Measurements from ENCODE around the gene HSH2D. TPM values are rescaled to one million over a fixed set of nuclear protein-coding genes. Genes with fewer than 3 reads are reported as not detected.

Gene HSH2D
- total and polyA plus RNA-seq, 9 of the 15 experiments (the other 6 are each of a cell fraction or from before 2014, with no cell fraction given), result 0.03 to 1.1 (median 0.35) TPM; not detected in 1

GRCh38 chr19:16203256-16204004, 59.9 kb downstream of the HSH2D start:
- POLR2A ChIA-PET, result interaction anchor here (1.6 kb wide), 1 partner anchor 9 kb away, joined by 3 read pairs; no protein-coding TSS in a partner anchor
- H3K9me1 ChIP-seq (ENCODE audit: control insufficient read depth, insufficient read depth, low read length), result peaks cover 4% of the 10 kb centered on the region
- no peaks in the 10 kb centered on the region for H3K9me3 ChIP-seq (replicated peaks; ENCODE audit: control insufficient read depth, insufficient read depth, low read depth, low read length)
- ATAC-seq (no peak), DNase-seq (ENCODE audit: extremely low read depth in 1 of 4, low spot score in 3 of 4) (no peak), FAIRE-seq (no peak)
- CTCF ChIA-PET (ENCODE audit: low intra/inter-chr PET ratio), result no interaction called here
- no peak overlapping the region for H3K27ac ChIP-seq (ENCODE audit: extremely low read depth, low read depth, low read length)
- TF ChIP-seq RBFOX2 (IDR thresholded peaks at IDR 0.05; ENCODE audit: low read depth, low read length) (peak; percentile 43; the same call in 1 of the 2 replicates), HINFP (tag; conservative IDR thresholded peaks at IDR 0.05; ENCODE audit: low read depth) (no peak)
- in situ Hi-C loops (cut with MboI), result no loop called here
- BruUV-seq (replicated peaks), result no TSS peak
- intact Hi-C loops (cut with micrococcal nuclease), result no loop called here
- peaks cover 9% of the 10 kb centered on the region for H3K79me2 ChIP-seq (ENCODE audit: control insufficient read depth, insufficient read depth, low read length)
- no peak overlapping the region for H3K4me3 ChIP-seq
- H3K9ac ChIP-seq (ENCODE audit: insufficient read depth in 1 of 2, low read depth in 2 of 2, low read length in 2 of 2), result no peak overlapping the region; a peak in 1 of 4 replicates
- H3K4me2 ChIP-seq (ENCODE audit: insufficient read depth, low read length), result no peak overlapping the region
- H4K20me1 ChIP-seq (replicated peaks; ENCODE audit: control insufficient read depth, insufficient read depth, low read length), result peaks cover 4% of the 10 kb centered on the region; the same call in 1 of the 2 replicates
- H3K36me3 ChIP-seq (ENCODE audit: control insufficient read depth, insufficient read depth, low read length), result peaks cover 35% of the 10 kb centered on the region; the same call in 2 of the 3 replicates
- 90% methylated on average over 16 of the region's 19 CpGs for WGBS (ENCODE audit: insufficient coverage, low coverage, missing lambda C conversion rate)
- peaks cover 6 to 19% of the 10 kb centered on the region in 2 experiments; a peak in 2 of 5 replicates for H3K4me1 ChIP-seq (replicated peaks in 1 of 2; ENCODE audit: control insufficient read depth in 2 of 2, insufficient read depth in 2 of 2, low read length in 2 of 2)
- H3K27me3 ChIP-seq (ENCODE audit: control insufficient read depth in 2 of 2, insufficient read depth in 2 of 2, low read length in 2 of 2), result no peaks in the 10 kb centered on the region
- no peak overlapping the region for H2AFZ ChIP-seq (ENCODE audit: low read depth, low read length)

Data from K562 (cell line).